Activated T-helper 2 cell treated with anti-CD3 and anti-CD28 coated beads, Interferon-gamma antibody, Interleukin-2, Interleukin-4, amounts not matched to agents 10 μg/mL and 5 μg/mL and 100 μg/mL, durations not matched to agents 14 hours and 24 hours and 36 hours (primary cell): ENCODE data around the gene FNDC1. TPM values are rescaled to one million over a fixed set of nuclear protein-coding genes. Genes with fewer than 3 reads are reported as not detected.

Source experiments
- DNase-seq: peaks from one replicate; pipeline ENCODE4 v3.0.0; 2021; ENCODE audit warnings: low spot score
- H3K27ac Mint-ChIP-seq: one replicate; pipeline ENCODE4 v1.8.0; 2021; ENCODE audit warnings: mixed read lengths
- H3K27me3 Mint-ChIP-seq: one replicate; pipeline ENCODE4 v1.8.0; 2021; ENCODE audit warnings: low read depth, mixed read lengths
- H3K36me3 Mint-ChIP-seq: one replicate; pipeline ENCODE4 v1.8.0; 2021; ENCODE audit warnings: low read depth, mixed read lengths
- H3K4me1 Mint-ChIP-seq: one replicate; pipeline ENCODE4 v1.8.0; 2021; ENCODE audit warnings: low read depth, mixed read lengths
- H3K4me3 Mint-ChIP-seq: one replicate; pipeline ENCODE4 v1.8.0; 2021; ENCODE audit warnings: low read depth, mild to moderate bottlenecking, moderate library complexity, mixed read lengths
- H3K9me3 Mint-ChIP-seq: one replicate; pipeline ENCODE4 v1.8.0; 2021; ENCODE audit warnings: mixed read lengths
- intact Hi-C: fragments of 100-400 bp; cut with micrococcal nuclease; formaldehyde crosslinking; loops from one replicate; pipeline ENCODE4 v1.15.1; 2023
- total RNA-seq: library from RNA; stranded (reverse); gene quantifications from 2 replicates; pipeline ENCODE4 v1.2.3, GENCODE V29; 2022

Gene FNDC1
- total RNA-seq, 1 donor from 2014 or later, result not detected

GRCh38 chr6:159308198-159308597 lies 139.0 kb downstream of the FNDC1 start:
- Mint-ChIP-seq H3K9me3 (no peaks in the 10 kb centered on the region), H3K36me3 (no peaks in the 10 kb centered on the region), H3K27ac (no peak overlapping the region), H3K27me3 (no peaks in the 10 kb centered on the region), H3K4me3 (no peak overlapping the region), H3K4me1 (no peaks in the 10 kb centered on the region)
- no peak for DNase-seq
- intact Hi-C loops, result no loop called here

- Mint-ChIP-seq H3K27ac (no peak overlapping the region), H3K9me3 (no peaks in the 10 kb centered on the region), H3K36me3 (no peaks in the 10 kb centered on the region), H3K27me3 (no peaks in the 10 kb centered on the region), H3K4me3 (no peak overlapping the region), H3K4me1 (no peaks in the 10 kb centered on the region)
- intact Hi-C loops, result no loop called here
- no peak for DNase-seq
Observed at GRCh38 chr6:159309723-159310122, 140.5 kb downstream of the FNDC1 start.

GRCh38 chr6:159311618-159312017 lies 142.4 kb downstream of the FNDC1 start:
- no peaks in the 10 kb centered on the region for H3K27me3 Mint-ChIP-seq
- no peak for DNase-seq
- no peak overlapping the region for H3K4me3 Mint-ChIP-seq
- H3K9me3 Mint-ChIP-seq, result no peaks in the 10 kb centered on the region
- intact Hi-C loops, result no loop called here
- H3K4me1 Mint-ChIP-seq, result no peaks in the 10 kb centered on the region
- no peak overlapping the region for H3K27ac Mint-ChIP-seq
- H3K36me3 Mint-ChIP-seq, result no peaks in the 10 kb centered on the region

GRCh38 chr6:159312206-159312605 lies 143.0 kb downstream of the FNDC1 start:
- H3K27ac Mint-ChIP-seq, result no peak overlapping the region
- intact Hi-C loops, result no loop called here
- no peak for DNase-seq
- H3K4me1 Mint-ChIP-seq, result no peaks in the 10 kb centered on the region
- no peak overlapping the region for H3K4me3 Mint-ChIP-seq
- no peaks in the 10 kb centered on the region for H3K9me3 Mint-ChIP-seq
- H3K27me3 Mint-ChIP-seq, result no peaks in the 10 kb centered on the region
- H3K36me3 Mint-ChIP-seq, result no peaks in the 10 kb centered on the region

GRCh38 chr6:159313018-159313417 lies 143.8 kb downstream of the FNDC1 start:
- Mint-ChIP-seq H3K27ac (no peak overlapping the region), H3K4me1 (no peaks in the 10 kb centered on the region), H3K4me3 (no peak overlapping the region), H3K9me3 (no peaks in the 10 kb centered on the region), H3K27me3 (no peaks in the 10 kb centered on the region), H3K36me3 (no peaks in the 10 kb centered on the region)
- intact Hi-C loops, result no loop called here
- DNase-seq, result no peak

GRCh38 chr6:159315562-159315961 lies 146.4 kb downstream of the FNDC1 start:
- H3K9me3 Mint-ChIP-seq, result no peaks in the 10 kb centered on the region
- no peak overlapping the region for H3K4me3 Mint-ChIP-seq
- intact Hi-C loops, result no loop called here
- no peaks in the 10 kb centered on the region for H3K36me3 Mint-ChIP-seq
- no peak for DNase-seq
- no peak overlapping the region for H3K27ac Mint-ChIP-seq
- peaks cover 7% of the 10 kb centered on the region for H3K27me3 Mint-ChIP-seq
- H3K4me1 Mint-ChIP-seq, result no peaks in the 10 kb centered on the region

- no peaks in the 10 kb centered on the region for H3K36me3 Mint-ChIP-seq
- no peaks in the 10 kb centered on the region for H3K9me3 Mint-ChIP-seq
- H3K4me1 Mint-ChIP-seq, result no peaks in the 10 kb centered on the region
- H3K4me3 Mint-ChIP-seq, result no peak overlapping the region
- no peak for DNase-seq
- intact Hi-C loops, result no loop called here
- peaks cover 11% of the 10 kb centered on the region for H3K27me3 Mint-ChIP-seq
- H3K27ac Mint-ChIP-seq, result no peak overlapping the region
Observed at GRCh38 chr6:159317430-159317829, 148.2 kb downstream of the FNDC1 start.

GRCh38 chr6:159321267-159321666 lies 152.1 kb downstream of the FNDC1 start:
- intact Hi-C loops, result no loop called here
- DNase-seq, result no peak
- no peak overlapping the region for H3K27ac Mint-ChIP-seq
- peaks cover 11% of the 10 kb centered on the region for H3K27me3 Mint-ChIP-seq
- no peak overlapping the region for H3K4me3 Mint-ChIP-seq
- no peaks in the 10 kb centered on the region for H3K4me1 Mint-ChIP-seq
- H3K36me3 Mint-ChIP-seq, result no peaks in the 10 kb centered on the region
- H3K9me3 Mint-ChIP-seq, result no peaks in the 10 kb centered on the region

Other genes starting within 250 kb of the FNDC1 start
- gene RSPH3, start 169.2 kb upstream of the FNDC1 start, total RNA-seq, result 4.9 and 5.1 TPM in 2 replicates
- gene TAGAP, start 124.4 kb upstream of the FNDC1 start, total RNA-seq, result 34.3 and 38.1 TPM in 2 replicates